GM21825 (cell line): ENCODE measurements around the gene CCDC57.

Experiments used
- ATAC-seq: cut with Tn5 transposase; IDR thresholded peaks from one replicate; pipeline ENCODE4 v1.9.1; 2021; ENCODE audit warnings: mild to moderate bottlenecking, moderate library complexity; ENCODE audit not compliant: unreplicated experiment

The CCDC57 gene

GRCh38 chr17:82096709-82097183 is 115.9 kb downstream of the CCDC57 start:
- no peak for ATAC-seq

GRCh38 chr17:82095777-82096708 is 116.6 kb downstream of the CCDC57 start:
- no peak for ATAC-seq

GRCh38 chr17:82094931-82095776 is 117.5 kb downstream of the CCDC57 start:
- no peak for ATAC-seq

GRCh38 chr17:82092995-82093751 is 119.5 kb downstream of the CCDC57 start:
- no peak for ATAC-seq

GRCh38 chr17:82092628-82092994 is 120.0 kb downstream of the CCDC57 start:
- ATAC-seq = no peak

- no peak for ATAC-seq
Observed at GRCh38 chr17:82092094-82092586, 120.5 kb downstream of the CCDC57 start.

GRCh38 chr17:82091264-82092066 is 121.2 kb downstream of the CCDC57 start:
- ATAC-seq = no peak

- ATAC-seq = no peak
Observed at GRCh38 chr17:82090549-82091263, 121.9 kb downstream of the CCDC57 start.

GRCh38 chr17:82089723-82090548 is 122.7 kb downstream of the CCDC57 start:
- ATAC-seq = no peak

GRCh38 chr17:82088838-82089722 is 123.6 kb downstream of the CCDC57 start:
- ATAC-seq = no peak

GRCh38 chr17:82087961-82088837 is 124.4 kb downstream of the CCDC57 start:
- no peak for ATAC-seq

- no peak for ATAC-seq
Observed at GRCh38 chr17:82086941-82087906, 125.4 kb downstream of the CCDC57 start.

- ATAC-seq = no peak
Observed at GRCh38 chr17:82085931-82086764, 126.5 kb downstream of the CCDC57 start.
